Tongue (tissue), 2 donors: ENCODE data around the gene PLPPR2. TPM values are rescaled to one million over a fixed set of nuclear protein-coding genes. Genes with fewer than 3 reads are reported as not detected.
"Not testable (repeated sequence)": the region's sequence is repeated elsewhere in the genome, so short reads cannot be mapped to it uniquely, and the experiment has no call there.

Experiments
- DNase-seq: peaks from one replicate; pipeline ENCODE4 v3.0.0-alpha.2; 2015
- total RNA-seq: library from RNA; depleted of rRNA; stranded (reverse); fragments of >200 nt; gene quantifications from one replicate; pipeline ENCODE4 v1.2.3, GENCODE V29; 2014

The PLPPR2 gene
- 20.3 TPM for total RNA-seq

- peak; percentile 91 for DNase-seq
These were observed at the start of gene PLPPR2 for GRCh38 chr19:11355160-11356073. TSS of gene PLPPR2 (plus strand) at chr19:11355432. CDS start at chr19:11357674, 2,242 bp downstream.

DNA sequence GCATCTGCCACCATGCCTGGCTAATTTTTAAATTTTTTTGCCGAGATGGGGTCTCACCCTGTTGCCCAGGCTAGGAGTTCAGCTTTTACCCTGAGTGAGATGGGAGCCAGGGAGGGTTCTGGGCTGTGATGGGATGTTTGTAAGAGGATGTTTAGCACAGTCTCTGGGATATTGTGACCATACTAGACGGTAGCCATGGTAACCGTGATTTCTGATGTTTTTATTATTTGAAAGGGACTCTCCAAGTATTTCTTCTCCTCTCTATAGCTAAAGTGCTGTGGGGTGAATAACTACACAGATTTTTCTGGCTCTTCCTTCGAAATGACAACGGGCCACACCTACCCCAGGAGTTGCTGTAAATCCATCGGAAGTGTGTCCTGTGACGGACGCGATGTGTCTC lies 48.9 kb upstream of the PLPPR2 start:
- no peak for DNase-seq

DNA sequence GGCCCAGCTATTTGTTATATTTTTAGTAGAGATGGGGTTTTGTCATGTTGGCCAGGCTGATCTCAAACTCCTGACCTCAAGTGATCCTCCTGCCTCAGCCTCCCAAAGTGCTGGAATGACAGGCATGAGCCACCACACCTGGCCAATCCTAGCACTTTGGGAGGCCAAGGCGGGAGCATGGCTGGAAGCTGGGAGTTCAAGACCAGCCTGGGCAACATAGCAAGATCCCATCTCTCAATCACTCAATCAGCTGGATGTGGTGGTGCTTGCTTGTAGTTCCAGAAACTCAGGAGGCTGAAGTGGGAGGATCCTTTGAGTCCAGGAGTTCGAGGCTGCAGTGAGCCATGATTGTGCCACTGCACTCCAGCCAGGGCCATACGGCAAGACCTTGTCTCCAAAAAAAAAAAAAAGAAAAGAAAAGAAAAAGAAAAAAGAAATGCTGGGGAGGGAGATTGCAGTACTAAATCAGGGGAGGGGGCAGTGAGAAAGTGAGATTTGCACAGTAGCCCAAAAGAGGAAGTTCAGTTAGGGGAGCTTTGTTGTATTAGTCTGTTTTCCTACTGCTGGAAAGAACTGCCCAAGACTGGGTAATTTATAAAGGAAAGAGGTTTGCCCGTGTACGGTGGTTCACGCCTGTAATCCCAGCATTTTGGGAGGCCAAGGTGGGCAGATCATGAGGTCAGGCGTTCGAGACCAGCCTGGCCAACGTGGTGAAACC lies 34.8 kb upstream of the PLPPR2 start:
- DNase-seq: not testable (repeated sequence)

DNA sequence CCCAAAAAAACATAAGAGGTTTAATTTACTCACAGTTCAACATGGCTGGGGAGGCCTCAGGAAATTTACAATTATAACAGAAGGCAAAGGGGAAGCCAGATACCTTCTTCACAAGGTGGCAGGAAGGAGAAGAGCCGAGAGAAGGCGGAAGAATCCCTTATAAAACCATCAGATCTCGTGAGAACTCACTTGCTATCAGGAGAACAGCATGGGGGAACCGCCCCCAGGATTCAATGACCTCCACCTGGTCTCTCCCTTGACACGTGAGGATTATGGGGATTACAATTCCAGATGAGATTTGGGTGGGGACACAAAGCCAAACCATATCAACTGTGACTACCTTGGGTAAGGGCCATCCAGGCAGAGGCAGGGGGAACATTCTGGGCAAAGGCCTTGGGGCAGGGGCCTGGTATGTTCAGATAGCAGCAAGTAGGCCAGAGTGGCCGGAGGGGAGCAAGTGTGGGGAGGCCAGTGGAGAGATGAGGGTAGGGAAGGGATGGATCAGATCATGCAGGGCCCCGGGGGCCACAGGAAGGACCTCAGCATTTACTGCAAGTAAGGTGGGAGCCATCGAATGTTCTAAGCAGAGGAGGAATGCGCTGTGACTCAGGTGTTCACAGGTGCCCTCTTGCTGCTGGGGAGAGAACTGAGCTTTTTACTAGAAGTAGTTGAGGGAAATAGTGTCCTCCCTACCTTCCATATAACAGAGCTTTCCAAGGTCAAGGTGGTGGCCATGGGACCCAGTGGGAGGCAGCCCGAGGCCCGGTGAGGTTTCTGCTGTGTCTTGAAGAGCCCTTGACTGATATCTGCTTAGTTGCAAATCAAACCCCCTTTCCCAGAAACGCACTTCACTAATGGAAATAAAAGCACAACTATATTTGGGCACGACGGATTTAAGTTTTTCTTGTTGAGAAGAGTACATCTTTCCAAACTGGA lies 33.8 kb upstream of the PLPPR2 start:
- no peak for DNase-seq

GRCh38 chr19:11322269-11323024 lies 32.8 kb upstream of the PLPPR2 start:
- DNase-seq: no peak

GRCh38 chr19:11323601-11324078 lies 31.6 kb upstream of the PLPPR2 start:
- no peak for DNase-seq

GRCh38 chr19:11324079-11324661 lies 31.1 kb upstream of the PLPPR2 start:
- peak; percentile 88 for DNase-seq

GRCh38 chr19:11324748-11325389 lies 30.4 kb upstream of the PLPPR2 start:
- DNase-seq: no peak

DNA sequence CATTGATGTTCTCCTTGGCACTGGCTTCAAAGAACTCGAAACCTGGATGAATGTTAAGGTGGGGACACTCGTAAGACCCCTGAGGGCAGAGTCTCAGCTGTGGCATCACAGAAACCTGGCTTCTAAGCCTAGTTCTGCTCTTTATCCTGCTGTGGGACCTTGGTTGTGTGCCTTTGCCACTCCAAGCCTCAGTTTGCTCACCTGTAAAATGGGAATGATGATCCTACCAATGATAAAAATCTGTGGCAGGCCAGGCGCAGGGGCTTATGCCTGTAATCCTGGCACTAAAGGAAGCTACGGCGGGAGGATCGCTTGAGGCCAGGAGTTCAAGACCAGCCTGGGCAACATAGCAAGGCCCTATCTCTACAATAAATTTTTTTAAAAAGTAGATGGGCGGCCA lies 29.7 kb upstream of the PLPPR2 start:
- DNase-seq: no peak

DNA sequence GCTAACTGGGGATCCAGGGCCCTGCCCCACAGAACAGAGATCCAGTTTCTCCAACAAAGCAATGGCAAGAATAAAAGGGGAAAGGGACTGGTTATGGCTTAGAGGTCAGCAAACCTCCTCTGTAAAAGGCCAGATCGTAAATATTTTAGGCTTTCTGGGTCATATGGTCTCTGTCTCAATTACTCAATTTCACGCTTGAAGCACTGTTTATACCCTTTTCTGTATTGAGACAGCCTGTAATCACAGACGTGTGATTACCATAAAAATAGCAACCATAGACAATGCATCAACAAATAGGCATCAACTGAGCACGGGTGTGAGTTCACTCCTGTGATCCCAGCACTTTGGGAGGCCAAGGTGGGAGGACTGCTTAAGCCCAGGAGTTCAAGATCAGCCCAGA lies 25.1 kb upstream of the PLPPR2 start:
- no peak for DNase-seq

GRCh38 chr19:11331502-11331901 lies 23.7 kb upstream of the PLPPR2 start:
- no peak for DNase-seq

DNA sequence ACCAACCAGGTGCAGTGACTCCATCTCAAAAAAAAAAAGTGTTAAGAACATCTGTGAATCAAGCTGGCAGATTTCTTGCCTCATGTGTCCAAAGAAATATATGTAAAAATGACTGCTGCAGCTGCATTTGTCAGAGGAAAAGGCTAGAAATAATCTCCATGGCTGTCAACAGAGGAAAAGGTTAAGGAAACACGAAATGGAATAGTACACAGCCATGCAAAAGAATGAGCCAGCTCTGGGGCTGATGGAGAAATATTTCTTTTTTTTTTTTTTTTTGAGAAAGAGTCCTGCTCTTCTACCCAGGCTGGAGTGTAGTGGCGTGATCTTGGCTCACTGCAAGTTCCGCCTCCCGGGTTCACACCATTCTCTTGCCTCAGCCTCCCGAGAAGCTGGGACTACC lies 22.4 kb upstream of the PLPPR2 start:
- no peak for DNase-seq

GRCh38 chr19:11333838-11334237 lies 21.4 kb upstream of the PLPPR2 start:
- DNase-seq: not testable (repeated sequence)

DNA sequence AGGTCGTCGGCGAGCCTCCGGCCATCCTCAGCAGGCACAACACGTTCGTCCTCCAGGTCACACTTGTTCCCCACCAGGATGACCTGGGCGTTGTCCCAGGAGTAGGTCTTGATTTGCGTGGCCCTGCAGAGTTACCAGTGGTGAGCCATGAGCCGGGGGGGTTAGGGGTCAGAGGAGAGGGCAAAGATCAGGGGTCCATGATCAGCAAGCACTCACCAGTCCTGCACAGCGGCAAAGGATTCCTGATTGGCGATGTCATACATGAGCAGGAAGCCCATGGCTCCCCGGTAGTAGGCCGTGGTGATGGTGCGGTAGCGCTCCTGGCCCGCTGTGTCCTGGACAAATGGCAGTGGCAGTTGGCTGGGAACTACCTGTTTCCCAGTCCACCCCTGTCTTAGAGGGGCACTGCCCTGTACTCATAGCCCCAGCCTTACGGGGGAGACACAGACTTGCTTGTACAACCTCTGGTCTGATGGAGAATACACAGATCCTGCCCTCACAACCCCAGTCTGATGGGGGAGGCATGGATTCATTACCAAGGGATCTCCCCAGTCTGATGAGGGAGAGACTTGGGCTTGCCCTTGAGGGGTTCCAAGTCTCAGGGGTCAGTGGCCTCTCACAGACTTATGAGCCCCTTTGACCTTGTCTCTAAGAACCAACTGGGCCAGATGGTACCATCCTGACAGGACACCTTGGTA lies 19.6 kb upstream of the PLPPR2 start:
- no peak for DNase-seq

DNA sequence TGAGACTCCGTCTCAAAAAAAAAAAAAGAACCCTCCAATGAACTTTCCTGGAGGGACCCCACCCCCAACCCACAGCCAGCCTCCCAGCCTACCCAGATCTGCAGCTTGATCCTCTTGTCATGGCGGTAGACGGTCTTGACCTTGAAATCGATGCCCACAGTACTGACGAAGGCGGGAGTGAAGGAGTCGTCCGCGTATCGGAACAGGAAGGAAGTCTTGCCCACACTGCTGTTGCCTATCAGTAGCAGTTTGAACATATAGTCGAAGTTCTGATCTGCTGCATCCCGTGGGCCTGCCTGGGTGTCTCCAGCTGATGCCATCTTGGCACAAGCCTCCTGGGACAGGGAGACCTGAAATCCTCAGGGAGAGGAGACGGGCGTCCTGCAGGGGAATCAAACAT lies 18.2 kb upstream of the PLPPR2 start:
- DNase-seq: no peak

DNA sequence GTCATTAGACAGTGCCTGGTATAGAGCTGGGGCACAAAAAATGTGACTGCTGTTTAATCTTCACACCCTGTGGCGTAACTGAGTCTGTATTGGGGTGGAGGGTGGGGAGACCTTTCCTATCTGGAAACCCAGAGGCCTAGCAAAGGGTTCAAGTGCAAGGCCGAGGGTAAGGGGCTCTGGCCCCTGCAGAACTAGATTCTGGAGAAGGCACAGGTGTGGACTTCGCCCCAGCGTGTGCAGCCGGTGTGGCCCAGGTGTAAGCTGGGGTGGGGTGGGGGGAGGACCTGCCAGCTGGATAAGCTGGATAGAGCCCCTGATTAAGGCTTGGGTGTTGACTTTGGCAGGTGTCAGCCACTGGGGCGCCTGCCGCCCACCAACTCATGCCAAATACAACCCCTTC lies 17.1 kb upstream of the PLPPR2 start:
- no peak for DNase-seq

DNA sequence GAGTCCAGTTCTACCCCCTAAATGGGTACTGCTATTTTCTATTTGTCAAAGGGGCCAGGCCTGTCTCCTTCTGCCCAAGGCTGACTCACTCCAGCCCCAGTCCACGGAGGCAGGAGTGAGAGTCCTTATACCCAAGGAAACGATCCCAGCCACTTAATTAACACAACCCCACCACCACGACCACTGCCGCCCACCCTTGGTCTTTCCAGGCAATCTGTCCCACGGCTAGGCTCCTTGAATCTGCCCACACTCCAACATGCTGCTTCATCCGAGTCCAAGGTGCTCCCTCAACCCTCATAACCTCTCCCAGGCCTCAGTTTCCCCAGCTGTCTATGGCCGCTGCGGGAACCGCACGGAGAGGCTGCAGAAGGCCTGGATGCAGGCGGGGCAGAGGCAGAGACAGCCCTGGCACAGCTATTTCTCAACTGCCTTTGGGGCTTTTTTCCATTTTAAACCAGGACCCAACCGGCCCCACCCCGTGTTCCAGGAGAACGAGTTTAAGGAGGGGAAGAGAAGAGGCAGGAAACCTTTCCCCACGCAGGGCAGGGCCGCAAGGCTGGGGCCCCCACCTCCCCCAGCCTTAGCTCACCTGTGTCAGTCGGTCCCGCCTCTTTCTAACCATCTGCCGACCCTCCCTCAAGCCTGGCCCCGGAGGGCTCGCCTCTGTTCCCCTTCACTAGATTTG lies 16.5 kb upstream of the PLPPR2 start:
- peak; percentile 45 for DNase-seq

DNA sequence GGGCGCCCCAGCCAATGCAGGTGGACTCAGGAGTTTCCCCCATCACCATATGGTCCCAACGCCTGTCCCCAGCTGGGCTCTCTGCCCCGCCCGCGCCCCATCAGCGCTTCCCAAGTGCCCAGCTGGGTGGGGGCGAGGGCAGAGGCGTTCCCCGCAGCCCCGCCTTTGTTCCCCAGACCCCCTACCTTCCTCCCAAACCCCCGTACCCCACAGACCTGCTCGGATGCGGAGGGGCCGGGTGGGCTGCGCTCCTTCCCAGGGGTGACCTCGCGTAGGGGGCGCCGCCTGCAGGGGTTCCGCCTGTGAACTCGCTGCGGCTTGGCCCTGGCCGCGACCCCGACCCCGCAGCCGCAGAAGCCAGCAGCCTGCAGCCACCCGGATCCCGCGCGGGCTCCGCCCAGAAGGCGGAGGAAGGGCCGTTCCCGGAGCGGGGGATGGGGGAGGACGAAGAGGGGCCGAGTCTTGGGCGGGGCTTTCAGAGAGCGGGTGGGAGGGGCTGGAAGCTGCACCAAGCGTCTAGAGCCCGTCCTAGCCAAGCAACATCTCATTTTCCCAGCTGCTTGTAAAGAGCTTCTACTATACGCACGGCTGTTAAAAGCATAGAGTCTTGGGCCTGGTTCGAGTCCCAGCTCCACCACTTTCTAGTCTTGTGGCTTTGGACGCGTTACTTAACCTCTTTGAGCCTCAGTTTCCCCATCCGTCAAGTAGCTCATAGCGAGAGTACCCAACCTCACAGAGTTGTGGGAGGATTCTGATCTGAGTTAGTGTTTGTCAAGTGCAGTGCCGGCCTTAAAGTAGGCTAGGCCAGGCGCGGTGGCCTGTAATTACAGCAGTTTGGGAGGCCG lies 15.8 kb upstream of the PLPPR2 start, which contains the start of gene RAB3D:
RAB3D (minus strand) TSS at position 404 of the 845 bp plus-strand sequence. CDS start 2,258 bp downstream, outside the sequence.
- peak; percentile 97 for DNase-seq
